RWPE2 (cell line): Measurements from ENCODE around the gene COA7.

Source experiments
- ATAC-seq: fragments of 200-7000 bp; cut with Tn5 transposase; 3 replicates; pipeline ENCODE4 v1.9.1; 2021; ENCODE audit warnings: low read depth
- DNase-seq: peaks from one replicate; pipeline ENCODE4 v3.0.0-alpha.2; 2020; ENCODE audit warnings: low spot score
- H3K27ac ChIP-seq: fragments of 450-650 bp; 2 replicates; pipeline ENCODE4 v1.5.1; 2017; ENCODE audit warnings: mild to moderate bottlenecking; ENCODE audit not compliant: poor library complexity, severe bottlenecking
- H3K27me3 ChIP-seq: fragments of 250-450 bp; sonication (Bioruptor Pico); 2 replicates; pipeline ENCODE4 v1.5.1; 2021; ENCODE audit warnings: mild to moderate bottlenecking, moderate library complexity; ENCODE audit not compliant: insufficient read depth, poor library complexity, severe bottlenecking
- H3K36me3 ChIP-seq: fragments of 250-450 bp; sonication (Bioruptor Pico); 2 replicates; pipeline ENCODE4 v1.5.1; 2020; ENCODE audit warnings: low read depth, mild to moderate bottlenecking, moderate library complexity
- H3K4me1 ChIP-seq: fragments of 250-450 bp; sonication (Bioruptor Pico); 2 replicates; pipeline ENCODE4 v1.5.1; 2021; ENCODE audit warnings: mild to moderate bottlenecking, moderate library complexity; ENCODE audit not compliant: insufficient read depth, poor library complexity, severe bottlenecking
- H3K4me3 ChIP-seq: fragments of 250-450 bp; sonication (Bioruptor Pico); 2 replicates; pipeline ENCODE4 v1.5.1; 2021; ENCODE audit warnings: mild to moderate bottlenecking, moderate library complexity; ENCODE audit not compliant: severe bottlenecking
- H3K9me3 ChIP-seq: fragments of 250-450 bp; sonication (Bioruptor Pico); 2 replicates; pipeline ENCODE4 v1.5.1; 2021; ENCODE audit warnings: mild to moderate bottlenecking, moderate library complexity; ENCODE audit not compliant: severe bottlenecking
- TF ChIP-seq, protein P1 (sequence below): fragments of 450-650 bp; IDR thresholded peaks from one replicate; pipeline ENCODE4 v1.5.1; 2017; ENCODE audit warnings: mild to moderate bottlenecking, moderate library complexity; ENCODE audit not compliant: poor library complexity, severe bottlenecking

The COA7 gene

DNA sequence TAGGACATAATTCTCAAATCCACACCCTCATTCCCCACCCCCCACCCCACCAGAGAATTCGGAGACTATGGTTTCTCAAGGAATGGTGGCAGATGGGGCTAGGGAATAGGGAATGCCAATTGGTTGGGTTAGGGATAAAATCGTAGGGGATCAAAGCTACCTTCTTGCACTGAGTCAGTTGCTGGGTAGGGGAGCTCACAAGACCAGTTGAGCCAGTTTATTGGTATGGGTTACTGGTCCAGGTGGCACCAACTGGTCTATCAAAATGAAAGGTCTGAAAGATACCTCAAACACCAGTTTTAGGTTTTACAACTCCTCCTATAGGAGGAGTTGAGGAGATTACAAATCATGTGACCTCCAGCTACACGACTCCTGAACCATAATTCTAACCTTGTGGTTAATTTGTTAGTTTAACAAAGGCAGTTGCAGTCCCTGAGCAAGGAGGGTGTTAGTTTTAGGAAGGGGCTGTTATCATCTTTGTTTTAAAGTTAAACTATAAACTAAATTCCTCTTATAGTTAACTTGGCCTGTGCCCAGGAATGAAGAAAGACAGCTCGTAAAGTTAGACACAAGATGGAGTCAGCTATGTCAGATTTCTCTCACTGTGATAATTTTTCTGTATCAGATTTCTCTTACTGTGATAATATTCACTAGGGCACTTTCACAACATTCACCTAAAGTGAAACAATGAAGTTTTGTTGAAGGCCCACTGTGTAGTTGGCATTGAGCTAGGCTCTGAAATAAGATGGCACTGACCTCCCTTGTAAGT is 62.6 kb downstream of the COA7 start:
- TF ChIP-seq, protein P1, sequence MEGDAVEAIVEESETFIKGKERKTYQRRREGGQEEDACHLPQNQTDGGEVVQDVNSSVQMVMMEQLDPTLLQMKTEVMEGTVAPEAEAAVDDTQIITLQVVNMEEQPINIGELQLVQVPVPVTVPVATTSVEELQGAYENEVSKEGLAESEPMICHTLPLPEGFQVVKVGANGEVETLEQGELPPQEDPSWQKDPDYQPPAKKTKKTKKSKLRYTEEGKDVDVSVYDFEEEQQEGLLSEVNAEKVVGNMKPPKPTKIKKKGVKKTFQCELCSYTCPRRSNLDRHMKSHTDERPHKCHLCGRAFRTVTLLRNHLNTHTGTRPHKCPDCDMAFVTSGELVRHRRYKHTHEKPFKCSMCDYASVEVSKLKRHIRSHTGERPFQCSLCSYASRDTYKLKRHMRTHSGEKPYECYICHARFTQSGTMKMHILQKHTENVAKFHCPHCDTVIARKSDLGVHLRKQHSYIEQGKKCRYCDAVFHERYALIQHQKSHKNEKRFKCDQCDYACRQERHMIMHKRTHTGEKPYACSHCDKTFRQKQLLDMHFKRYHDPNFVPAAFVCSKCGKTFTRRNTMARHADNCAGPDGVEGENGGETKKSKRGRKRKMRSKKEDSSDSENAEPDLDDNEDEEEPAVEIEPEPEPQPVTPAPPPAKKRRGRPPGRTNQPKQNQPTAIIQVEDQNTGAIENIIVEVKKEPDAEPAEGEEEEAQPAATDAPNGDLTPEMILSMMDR = no peak
- DNase-seq (no peak), ATAC-seq (no peak)
- H3K4me3 ChIP-seq = no peak overlapping the region
- no peaks in the 10 kb centered on the region for H3K36me3 ChIP-seq
- peaks cover 2% of the 10 kb centered on the region for H3K27me3 ChIP-seq
- H3K27ac ChIP-seq = no peak overlapping the region
- H3K4me1 ChIP-seq = peaks cover 11% of the 10 kb centered on the region
- no peaks in the 10 kb centered on the region for H3K9me3 ChIP-seq
